Stimulated activated CD4-positive, alpha-beta T cell treated with anti-CD3 and anti-CD28 coated beads, Interleukin-1b, Interleukin-23, amount 100 ng/mL, for 24 hours (primary cell): Measurements from ENCODE around the gene COX11.

ENCODE experiments used
- DNase-seq, 4 experiments: peaks; one replicate each; pipeline ENCODE4 v3.0.0-alpha.2; 2020; ENCODE audit warnings: low read depth in 4 of 4, low spot score in 1 of 4

Gene COX11

GRCh38 chr17:54968988-54969332 is 506 bp upstream of the COX11 start:
- peak in 1 of 4 experiments; percentile 21 for DNase-seq

GRCh38 chr17:54967621-54968261 is 713 bp downstream of the COX11 start:
- DNase-seq = peak in 1 of 4 experiments; percentile 7

GRCh38 chr17:54956791-54957190 is 11.7 kb downstream of the COX11 start:
- no peak for DNase-seq

GRCh38 chr17:54951286-54951685 is 17.2 kb downstream of the COX11 start:
- no peak for DNase-seq

- no peak for DNase-seq
These were observed 18.3 kb downstream of the COX11 start for GRCh38 chr17:54950116-54950515.

- DNase-seq = no peak
These were observed 20.1 kb downstream of the COX11 start for GRCh38 chr17:54948380-54948779.

- DNase-seq = no peak
These were observed 21.1 kb downstream of the COX11 start for GRCh38 chr17:54947396-54947795.

- DNase-seq = no peak
These were observed 22.8 kb downstream of the COX11 start for GRCh38 chr17:54945671-54946070.

- DNase-seq = no peak
These were observed 23.2 kb downstream of the COX11 start for GRCh38 chr17:54945231-54945630.

GRCh38 chr17:54944796-54945195 is 23.7 kb downstream of the COX11 start:
- no peak for DNase-seq

GRCh38 chr17:54941285-54941684 is 27.2 kb downstream of the COX11 start:
- DNase-seq = no peak

- DNase-seq = no peak
These were observed 31.0 kb downstream of the COX11 start for GRCh38 chr17:54937426-54937825.

GRCh38 chr17:54937018-54937417 is 31.4 kb downstream of the COX11 start:
- DNase-seq = no peak

GRCh38 chr17:54935471-54935870 is 33.0 kb downstream of the COX11 start:
- DNase-seq = no peak

- no peak for DNase-seq
These were observed 34.5 kb downstream of the COX11 start for GRCh38 chr17:54933921-54934320.

GRCh38 chr17:54932711-54933110 is 35.7 kb downstream of the COX11 start:
- DNase-seq = no peak

- DNase-seq = no peak
These were observed 40.9 kb downstream of the COX11 start for GRCh38 chr17:54927525-54927924.

- no peak for DNase-seq
These were observed 44.0 kb downstream of the COX11 start for GRCh38 chr17:54924405-54924804.

- no peak for DNase-seq
These were observed 47.6 kb downstream of the COX11 start for GRCh38 chr17:54920819-54921218.

- no peak for DNase-seq
These were observed 49.0 kb downstream of the COX11 start for GRCh38 chr17:54919425-54919824.

GRCh38 chr17:54916721-54917120 is 51.7 kb downstream of the COX11 start:
- no peak for DNase-seq
